CD4-positive, alpha-beta T cell treated with Interleukin-4 for 4 hours (primary cell): ENCODE results near the gene EXOC2.
"Not testable (repeated sequence)": the region's sequence is repeated elsewhere in the genome, so short reads cannot be mapped to it uniquely, and the experiment has no call there.

ENCODE experiments used
- DNase-seq: peaks from one replicate; pipeline ENCODE4 v3.0.0-alpha.2; 2020

Gene EXOC2

GRCh38 chr6:582370-582769 lies 110.6 kb downstream of the EXOC2 start:
- no peak for DNase-seq

- no peak for DNase-seq
Measured at GRCh38 chr6:579339-579738, 113.6 kb downstream of the EXOC2 start.

- no peak for DNase-seq
Measured at GRCh38 chr6:572596-573265, 120.2 kb downstream of the EXOC2 start.

- DNase-seq = no peak
Measured at GRCh38 chr6:571892-572291, 121.0 kb downstream of the EXOC2 start.

- DNase-seq = no peak
Measured at GRCh38 chr6:570825-571224, 122.1 kb downstream of the EXOC2 start.

- DNase-seq = no peak
Measured at GRCh38 chr6:568954-569523, 123.9 kb downstream of the EXOC2 start.

GRCh38 chr6:568085-568484 lies 124.9 kb downstream of the EXOC2 start:
- DNase-seq = no peak

GRCh38 chr6:563863-564262 lies 129.1 kb downstream of the EXOC2 start:
- no peak for DNase-seq

- DNase-seq = no peak
Measured at GRCh38 chr6:562052-562676, 130.8 kb downstream of the EXOC2 start.

- DNase-seq = not testable (repeated sequence)
Measured at GRCh38 chr6:561335-561734, 131.6 kb downstream of the EXOC2 start.

GRCh38 chr6:558959-559358 lies 134.0 kb downstream of the EXOC2 start:
- DNase-seq = peak; percentile 4

GRCh38 chr6:558089-558488 lies 134.8 kb downstream of the EXOC2 start:
- no peak for DNase-seq

- no peak for DNase-seq
Measured at GRCh38 chr6:551829-552350, 141.0 kb downstream of the EXOC2 start.

GRCh38 chr6:551405-551804 lies 141.5 kb downstream of the EXOC2 start:
- peak; percentile 3 for DNase-seq

- DNase-seq = no peak
Measured at GRCh38 chr6:549906-550305, 143.0 kb downstream of the EXOC2 start.

- DNase-seq = peak; percentile 19
Measured at GRCh38 chr6:548517-548916, 144.4 kb downstream of the EXOC2 start.

- peak; percentile 5 for DNase-seq
Measured at GRCh38 chr6:548091-548490, 144.8 kb downstream of the EXOC2 start.

- no peak for DNase-seq
Measured at GRCh38 chr6:540490-540889, 152.4 kb downstream of the EXOC2 start.

- no peak for DNase-seq
Measured at GRCh38 chr6:537114-537513, 155.8 kb downstream of the EXOC2 start.

- DNase-seq = no peak
Measured at GRCh38 chr6:530425-530824, 162.5 kb downstream of the EXOC2 start.

GRCh38 chr6:528989-529388 lies 163.9 kb downstream of the EXOC2 start:
- DNase-seq = no peak

GRCh38 chr6:527989-528673 lies 164.8 kb downstream of the EXOC2 start:
- no peak for DNase-seq

GRCh38 chr6:524803-525202 lies 168.1 kb downstream of the EXOC2 start:
- DNase-seq = peak; percentile 41

- DNase-seq = no peak
Measured at GRCh38 chr6:520820-521219, 172.1 kb downstream of the EXOC2 start.
